ENCODE results near the gene DBF4B.

The DBF4B gene

GRCh38 chr17:44786551-44787081 lies 78.2 kb downstream of the DBF4B start:
- no peak for TF ChIP-seq CTCF (IDR thresholded peaks at IDR 0.05; ENCODE audit: insufficient read depth, low read depth, low read length, missing control alignments)
- no peak for DNase-seq (ENCODE audit: low read depth)
- H3K4me3 ChIP-seq (ENCODE audit: low read depth, low read length): no peak overlapping the region

- H3K4me3 ChIP-seq (ENCODE audit: low read depth, low read length): no peak overlapping the region
- no peak for TF ChIP-seq CTCF (IDR thresholded peaks at IDR 0.05; ENCODE audit: insufficient read depth, low read depth, low read length, missing control alignments)
- no peak for DNase-seq (ENCODE audit: low read depth)
Measured at GRCh38 chr17:44787271-44787940, 78.9 kb downstream of the DBF4B start.

- no peak for DNase-seq (ENCODE audit: low read depth)
- H3K4me3 ChIP-seq (ENCODE audit: low read depth, low read length): no peak overlapping the region
- TF ChIP-seq CTCF (IDR thresholded peaks at IDR 0.05; ENCODE audit: insufficient read depth, low read depth, low read length, missing control alignments): no peak
Measured at GRCh38 chr17:44788139-44788538, 79.7 kb downstream of the DBF4B start.

GRCh38 chr17:44792276-44792675 lies 83.8 kb downstream of the DBF4B start:
- TF ChIP-seq CTCF (IDR thresholded peaks at IDR 0.05; ENCODE audit: insufficient read depth, low read depth, low read length, missing control alignments): no peak
- DNase-seq (ENCODE audit: low read depth): no peak
- H3K4me3 ChIP-seq (ENCODE audit: low read depth, low read length): no peak overlapping the region

GRCh38 chr17:44793885-44794842 lies 85.7 kb downstream of the DBF4B start:
- no peak for TF ChIP-seq CTCF (IDR thresholded peaks at IDR 0.05; ENCODE audit: insufficient read depth, low read depth, low read length, missing control alignments)
- H3K4me3 ChIP-seq (ENCODE audit: low read depth, low read length): no peak overlapping the region
- DNase-seq (ENCODE audit: low read depth): no peak

- no peak overlapping the region for H3K4me3 ChIP-seq (ENCODE audit: low read depth, low read length)
- no peak for TF ChIP-seq CTCF (IDR thresholded peaks at IDR 0.05; ENCODE audit: insufficient read depth, low read depth, low read length, missing control alignments)
- no peak for DNase-seq (ENCODE audit: low read depth)
Measured at GRCh38 chr17:44794851-44795413, 86.5 kb downstream of the DBF4B start.

Measured in GM12865 (cell line).